GM13976 (cell line): ENCODE results near the gene C1orf167.

Experiments used
- DNase-seq: peaks from one replicate; pipeline ENCODE4 v3.0.0; 2012; ENCODE audit warnings: low spot score
- in situ Hi-C: fragments of 300-500 bp; cut with MboI; formaldehyde crosslinking; loops from one replicate; pipeline ENCODE4 v1.12.0; 2022; ENCODE audit warnings: low sequenced_read_pairs, mixed read lengths, inconsistent platforms; ENCODE audit not compliant: unreplicated experiment
- TF ChIP-seq, protein P1 (sequence below): IDR thresholded peaks from 2 replicates; pipeline ENCODE4 v1.5.1; 2012; ENCODE audit warnings: borderline replicate concordance, mild to moderate bottlenecking; ENCODE audit not compliant: insufficient read depth; ENCODE audit errors: extremely low read depth, missing control alignments, control extremely low read depth

Gene C1orf167

DNA sequence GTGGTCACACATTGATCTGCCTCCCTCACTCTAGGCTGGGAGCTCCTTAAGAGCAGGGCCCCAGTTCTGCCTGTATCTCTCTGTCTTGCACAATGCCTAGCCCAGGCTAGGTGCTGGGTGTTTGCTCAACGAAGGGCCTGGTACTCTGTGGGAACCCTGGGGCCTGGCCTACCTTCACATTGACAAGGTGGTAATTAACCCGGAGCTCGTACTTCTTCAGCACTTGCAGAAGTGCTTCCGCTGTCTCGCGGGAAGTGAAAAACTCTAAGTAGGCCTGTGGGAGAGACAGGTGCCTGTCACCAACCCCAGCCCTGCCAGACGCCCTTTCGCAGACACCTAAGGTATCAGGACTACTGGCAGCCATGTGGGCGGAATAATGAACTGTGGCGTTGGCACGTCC lies 30.1 kb downstream of the C1orf167 start:
- TF ChIP-seq, protein P1, sequence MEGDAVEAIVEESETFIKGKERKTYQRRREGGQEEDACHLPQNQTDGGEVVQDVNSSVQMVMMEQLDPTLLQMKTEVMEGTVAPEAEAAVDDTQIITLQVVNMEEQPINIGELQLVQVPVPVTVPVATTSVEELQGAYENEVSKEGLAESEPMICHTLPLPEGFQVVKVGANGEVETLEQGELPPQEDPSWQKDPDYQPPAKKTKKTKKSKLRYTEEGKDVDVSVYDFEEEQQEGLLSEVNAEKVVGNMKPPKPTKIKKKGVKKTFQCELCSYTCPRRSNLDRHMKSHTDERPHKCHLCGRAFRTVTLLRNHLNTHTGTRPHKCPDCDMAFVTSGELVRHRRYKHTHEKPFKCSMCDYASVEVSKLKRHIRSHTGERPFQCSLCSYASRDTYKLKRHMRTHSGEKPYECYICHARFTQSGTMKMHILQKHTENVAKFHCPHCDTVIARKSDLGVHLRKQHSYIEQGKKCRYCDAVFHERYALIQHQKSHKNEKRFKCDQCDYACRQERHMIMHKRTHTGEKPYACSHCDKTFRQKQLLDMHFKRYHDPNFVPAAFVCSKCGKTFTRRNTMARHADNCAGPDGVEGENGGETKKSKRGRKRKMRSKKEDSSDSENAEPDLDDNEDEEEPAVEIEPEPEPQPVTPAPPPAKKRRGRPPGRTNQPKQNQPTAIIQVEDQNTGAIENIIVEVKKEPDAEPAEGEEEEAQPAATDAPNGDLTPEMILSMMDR: no peak
- no peak for DNase-seq
- in situ Hi-C loops: no loop called here

DNA sequence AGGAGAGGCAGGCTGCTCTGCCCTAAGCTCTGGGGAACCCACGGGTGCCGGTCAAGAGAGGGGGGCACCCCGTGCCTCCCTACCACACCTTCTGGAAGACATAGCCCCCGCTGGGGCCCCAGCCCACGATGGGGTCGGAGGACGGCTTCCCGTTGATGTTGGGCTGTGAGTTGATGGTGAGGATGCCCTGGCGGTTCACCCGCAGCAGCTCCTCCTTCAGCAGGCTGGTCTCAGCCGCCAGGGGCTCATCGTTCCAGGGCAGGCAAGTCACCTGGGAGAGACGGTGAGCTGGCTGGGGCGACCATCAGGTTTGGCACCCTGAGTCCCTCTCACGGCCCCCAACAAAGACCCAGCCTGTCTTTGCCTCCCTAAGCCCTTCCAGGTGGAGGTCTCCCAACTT lies 31.8 kb downstream of the C1orf167 start:
- TF ChIP-seq, protein P1: no peak
- in situ Hi-C loops: no loop called here
- DNase-seq: no peak

DNA sequence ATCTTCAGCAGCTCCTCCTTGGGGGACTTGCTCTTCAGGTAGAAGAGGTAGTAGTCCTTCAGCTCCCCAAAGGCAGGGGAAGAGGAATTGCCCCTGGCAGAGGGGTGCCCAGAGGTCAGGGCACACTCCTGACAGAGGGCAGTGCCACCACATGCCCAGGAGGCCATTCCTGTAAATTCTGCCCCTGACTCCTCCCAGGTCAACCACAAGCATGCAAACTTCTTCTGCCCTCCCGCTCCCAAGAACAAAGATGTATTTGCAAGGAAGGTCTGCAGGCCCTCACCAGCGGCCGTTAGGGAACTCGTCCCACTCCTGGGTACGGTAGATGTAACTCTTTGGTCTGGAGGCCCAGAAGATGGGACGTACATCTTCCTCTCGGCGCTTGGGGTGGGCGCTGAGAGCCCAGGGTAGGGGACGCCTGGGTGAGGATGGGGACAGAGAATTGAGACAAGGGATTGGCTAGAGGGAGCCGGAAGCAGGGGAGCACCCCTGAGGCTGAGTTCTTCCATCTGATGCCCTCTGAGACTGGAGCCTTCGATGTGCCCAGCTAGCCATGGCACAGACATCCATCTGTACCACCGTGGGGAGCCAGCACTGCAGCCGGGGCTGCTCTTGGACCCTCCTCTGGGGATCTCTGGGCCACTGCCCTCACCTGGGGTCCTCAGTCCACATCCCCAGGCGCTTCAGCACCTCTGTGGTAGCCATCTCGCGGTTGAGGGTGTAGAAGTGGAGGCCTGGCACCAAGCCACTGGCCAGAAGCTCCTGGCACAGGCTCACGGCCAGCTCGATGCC lies 32.6 kb downstream of the C1orf167 start:
- in situ Hi-C loops: no loop called here
- peak; percentile 25 for DNase-seq
- TF ChIP-seq, protein P1: no peak

DNA sequence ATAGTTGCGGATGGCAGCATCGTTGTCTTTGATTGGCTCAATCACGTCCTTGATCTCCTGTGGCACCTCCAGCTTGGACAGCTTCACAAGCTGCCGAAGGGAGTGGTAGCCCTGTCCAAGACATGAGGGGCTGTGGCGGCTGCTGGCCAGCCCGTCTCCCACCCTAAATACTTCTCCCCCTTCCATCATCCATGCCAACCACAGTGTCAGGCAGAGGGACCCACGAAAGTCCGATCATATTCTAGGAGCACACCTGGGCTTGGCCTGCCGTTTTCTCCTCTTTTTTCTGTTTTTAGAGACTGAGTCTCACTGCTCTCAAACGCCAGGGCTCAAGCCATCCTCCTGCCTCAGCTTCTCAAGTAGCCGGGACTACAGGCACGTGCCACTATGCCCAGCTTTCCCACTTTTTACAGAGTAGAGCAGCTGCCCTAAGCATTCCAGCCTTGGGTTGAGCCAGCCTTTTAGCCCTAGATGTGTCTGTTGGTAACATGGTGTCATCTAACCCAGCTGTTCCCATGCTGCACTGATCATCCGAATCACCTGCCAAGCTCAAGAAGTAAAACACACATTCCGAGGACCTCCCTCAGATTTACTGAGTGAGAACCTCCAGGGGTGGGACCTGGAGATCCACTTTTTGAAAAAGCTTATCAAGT lies 33.4 kb downstream of the C1orf167 start:
- in situ Hi-C loops: no loop called here
- TF ChIP-seq, protein P1: no peak
- DNase-seq: no peak

DNA sequence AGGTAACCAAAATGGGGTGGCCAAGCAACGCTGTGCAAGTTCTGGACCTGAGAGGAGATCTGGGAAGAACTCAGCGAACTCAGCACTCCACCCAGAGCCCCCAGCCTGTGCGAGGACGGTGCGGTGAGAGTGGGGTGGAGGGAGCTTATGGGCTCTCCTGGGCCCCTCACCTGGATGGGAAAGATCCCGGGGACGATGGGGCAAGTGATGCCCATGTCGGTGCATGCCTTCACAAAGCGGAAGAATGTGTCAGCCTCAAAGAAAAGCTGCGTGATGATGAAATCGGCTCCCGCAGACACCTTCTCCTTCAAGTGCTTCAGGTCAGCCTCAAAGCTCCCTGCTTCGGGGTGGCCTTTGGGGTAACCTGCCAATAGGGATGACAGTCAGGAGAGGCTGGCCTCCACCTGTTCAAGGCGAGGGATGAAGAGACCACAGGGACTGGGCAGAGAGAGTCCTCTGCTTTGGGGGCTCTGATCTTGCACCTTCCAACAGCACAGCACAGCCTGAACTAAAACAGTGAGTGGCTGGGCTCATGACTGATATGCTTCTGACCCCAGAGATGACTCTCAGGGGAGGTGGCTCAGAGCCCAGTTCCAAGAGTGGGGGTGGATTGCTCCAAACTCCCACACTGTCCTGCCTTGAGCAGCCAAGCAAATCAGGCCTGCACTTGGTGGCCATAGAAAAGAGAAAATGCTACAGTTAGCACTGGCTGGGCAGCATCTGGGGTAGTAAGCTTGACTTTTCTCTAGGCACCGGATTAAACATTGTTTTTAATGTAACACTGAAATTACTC lies 34.2 kb downstream of the C1orf167 start:
- in situ Hi-C loops: no loop called here
- TF ChIP-seq, protein P1: no peak
- peak; percentile 54 for DNase-seq

DNA sequence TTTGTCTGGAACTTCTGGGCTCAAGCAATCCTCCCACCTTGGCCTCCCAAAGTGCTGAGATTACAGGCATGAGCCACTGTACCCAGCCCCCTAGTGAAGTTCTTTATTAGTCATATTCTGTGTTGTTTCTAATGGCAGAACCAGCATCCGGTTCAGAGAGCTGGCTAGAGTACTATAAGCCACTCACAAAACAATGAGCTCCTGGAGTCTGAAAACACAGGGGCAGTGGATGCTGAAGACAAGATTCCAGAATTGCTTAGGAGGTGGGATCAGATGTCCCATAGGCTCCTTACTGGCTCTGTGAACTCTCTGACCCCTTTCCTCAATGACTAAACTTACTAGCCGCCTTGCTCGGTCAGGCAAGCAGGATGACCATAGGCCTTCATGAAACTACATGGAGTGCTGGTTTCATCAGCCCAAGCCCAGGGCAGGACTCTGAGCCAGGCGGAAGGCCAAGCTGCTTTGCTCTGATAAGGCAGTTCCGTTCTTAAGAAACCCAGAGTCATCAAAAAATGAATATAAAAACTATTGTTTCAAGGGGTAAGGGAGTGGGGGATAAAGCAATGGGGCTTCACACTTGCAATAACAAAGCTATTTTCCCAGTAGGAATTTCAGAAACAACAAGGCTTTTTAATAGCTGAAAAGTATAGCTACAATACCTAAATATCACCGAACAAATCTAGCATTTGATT lies 35.7 kb downstream of the C1orf167 start:
- in situ Hi-C loops: no loop called here
- no peak for DNase-seq
- TF ChIP-seq, protein P1: no peak
